ENCODE data around the gene CELSR1. TPM values are rescaled to one million over a fixed set of nuclear protein-coding genes. Genes with fewer than 3 reads are reported as not detected.

CELSR1 gene
- total and polyA plus RNA-seq, 2 donors (not counting 1 experiment from before 2014, with no cell fraction given) = 0.07 to 1.8 TPM

DNA sequence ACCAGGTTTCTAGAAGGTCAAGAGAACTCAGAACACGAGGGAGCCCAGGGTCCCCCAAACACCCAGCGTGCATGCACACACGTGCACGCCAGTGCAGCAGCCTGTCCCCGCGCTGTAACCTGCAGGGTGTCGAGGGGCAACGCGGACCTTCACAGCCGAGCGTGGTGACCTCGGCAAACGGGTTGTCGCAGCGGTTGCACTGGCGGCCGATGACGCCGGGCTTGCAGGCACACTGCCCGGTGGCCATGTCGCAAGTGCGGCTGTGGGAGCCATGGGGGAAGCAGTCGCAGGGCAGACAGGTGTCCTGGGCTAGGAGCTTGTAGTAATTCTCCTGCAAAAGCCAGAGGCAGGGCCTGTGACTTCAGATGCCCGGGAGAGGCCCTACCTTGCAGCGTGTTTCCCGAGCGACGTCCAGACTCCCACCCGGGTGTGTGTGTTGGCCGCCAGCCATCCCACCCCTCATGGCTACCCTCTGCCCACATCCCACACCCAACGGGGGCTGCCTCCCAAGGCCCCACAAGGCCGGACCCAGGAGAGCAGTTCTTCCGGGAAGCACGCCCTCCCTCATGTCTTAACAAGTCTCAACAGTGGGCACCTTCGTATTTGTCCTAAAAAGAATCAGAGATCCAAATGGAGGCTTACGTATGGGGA is 145.8 kb downstream of the CELSR1 start:
- Histone ChIP-seq H3K79me2 (ENCODE audit: control insufficient read depth, insufficient read depth, low read length) (no peaks in the 10 kb centered on the region), H3K4me3 (replicated peaks in 1 of 4; ENCODE audit: control extremely low read depth in 1 of 4, insufficient read depth in 1 of 4, low read depth in 3 of 4, low read length in 4 of 4) (no peak overlapping the region), H4K20me1 (ENCODE audit: control insufficient read depth, extremely low read depth, insufficient read depth, low read length) (no peaks in the 10 kb centered on the region), H3K4me1 (ENCODE audit: control insufficient read depth, extremely low read depth, insufficient read depth, low read length) (no peaks in the 10 kb centered on the region), H2AFZ (ENCODE audit: low read length) (no peak overlapping the region), H3K9me3 (ENCODE audit: control insufficient read depth, insufficient read depth, low read depth, low read length) (no peaks in the 10 kb centered on the region), H3K27ac (ENCODE audit: insufficient read depth, low read length) (no peak overlapping the region), H3K4me2 (ENCODE audit: extremely low read depth, insufficient read depth, low read length) (no peak overlapping the region), H3K36me3 (ENCODE audit: control insufficient read depth, insufficient read depth, low read length) (no peaks in the 10 kb centered on the region), H3K9ac (ENCODE audit: insufficient read depth, low read length) (no peak overlapping the region), H3K27me3 (ENCODE audit: control insufficient read depth, insufficient read depth, low read length) (no peaks in the 10 kb centered on the region)
- DNase-seq (ENCODE audit: low read depth in 2 of 2) = no peak
- TF ChIP-seq EZH2 (IDR thresholded peaks at IDR 0.05; ENCODE audit: low read length, missing control alignments) = no peak
- TF ChIP-seq, protein P1, sequence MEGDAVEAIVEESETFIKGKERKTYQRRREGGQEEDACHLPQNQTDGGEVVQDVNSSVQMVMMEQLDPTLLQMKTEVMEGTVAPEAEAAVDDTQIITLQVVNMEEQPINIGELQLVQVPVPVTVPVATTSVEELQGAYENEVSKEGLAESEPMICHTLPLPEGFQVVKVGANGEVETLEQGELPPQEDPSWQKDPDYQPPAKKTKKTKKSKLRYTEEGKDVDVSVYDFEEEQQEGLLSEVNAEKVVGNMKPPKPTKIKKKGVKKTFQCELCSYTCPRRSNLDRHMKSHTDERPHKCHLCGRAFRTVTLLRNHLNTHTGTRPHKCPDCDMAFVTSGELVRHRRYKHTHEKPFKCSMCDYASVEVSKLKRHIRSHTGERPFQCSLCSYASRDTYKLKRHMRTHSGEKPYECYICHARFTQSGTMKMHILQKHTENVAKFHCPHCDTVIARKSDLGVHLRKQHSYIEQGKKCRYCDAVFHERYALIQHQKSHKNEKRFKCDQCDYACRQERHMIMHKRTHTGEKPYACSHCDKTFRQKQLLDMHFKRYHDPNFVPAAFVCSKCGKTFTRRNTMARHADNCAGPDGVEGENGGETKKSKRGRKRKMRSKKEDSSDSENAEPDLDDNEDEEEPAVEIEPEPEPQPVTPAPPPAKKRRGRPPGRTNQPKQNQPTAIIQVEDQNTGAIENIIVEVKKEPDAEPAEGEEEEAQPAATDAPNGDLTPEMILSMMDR (conservative IDR thresholded peaks at IDR 0.05 in 1 of 2, IDR thresholded peaks at IDR 0.05 in 1 of 2; ENCODE audit: low read depth in 1 of 2, low read length in 2 of 2) = no peak

DNA sequence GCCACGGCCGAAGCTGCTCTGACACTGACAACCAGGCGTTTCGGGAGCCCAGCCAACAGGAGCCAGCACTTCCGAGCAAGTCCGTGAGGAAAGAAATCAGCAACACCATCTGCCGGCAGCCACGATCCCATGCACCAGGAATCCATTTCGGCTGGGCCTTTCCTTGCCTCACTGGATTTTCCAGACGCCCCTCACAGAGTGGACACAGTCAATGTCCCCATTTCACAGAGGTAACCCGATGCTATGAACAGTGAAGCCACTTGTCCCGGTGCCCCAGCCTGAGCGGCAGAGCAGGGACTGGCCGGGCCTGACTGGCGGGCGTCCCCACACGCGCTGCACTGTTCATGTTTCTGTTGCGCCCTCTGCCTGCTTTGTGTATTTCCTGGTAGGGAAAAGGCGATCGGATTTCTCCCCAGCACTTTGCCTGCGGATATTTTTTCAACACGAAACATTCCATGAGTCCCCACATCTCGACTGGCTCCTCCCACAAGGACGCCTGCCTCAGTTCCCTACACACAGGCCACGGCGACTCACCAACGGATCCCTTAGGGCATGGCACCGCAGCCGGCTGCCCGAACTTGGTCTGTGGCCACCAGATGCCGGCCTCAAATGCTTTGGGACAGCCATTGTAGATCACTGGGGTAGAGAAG is 146.6 kb downstream of the CELSR1 start:
- DNase-seq (ENCODE audit: low read depth in 2 of 2) = peak; percentile 24 to 68
- no peaks in the 10 kb centered on the region for H3K4me1 ChIP-seq (ENCODE audit: control insufficient read depth, extremely low read depth, insufficient read depth, low read length)
- H3K4me3 ChIP-seq (replicated peaks in 1 of 4; ENCODE audit: control extremely low read depth in 1 of 4, insufficient read depth in 1 of 4, low read depth in 3 of 4, low read length in 4 of 4) = peak overlapping the region in 1 of 4 experiments; percentile 17
- H3K79me2 ChIP-seq (ENCODE audit: control insufficient read depth, insufficient read depth, low read length) = no peaks in the 10 kb centered on the region
- no peaks in the 10 kb centered on the region for H4K20me1 ChIP-seq (ENCODE audit: control insufficient read depth, extremely low read depth, insufficient read depth, low read length)
- H3K9me3 ChIP-seq (ENCODE audit: control insufficient read depth, insufficient read depth, low read depth, low read length) = no peaks in the 10 kb centered on the region
- H3K27me3 ChIP-seq (ENCODE audit: control insufficient read depth, insufficient read depth, low read length) = no peaks in the 10 kb centered on the region
- H3K4me2 ChIP-seq (ENCODE audit: extremely low read depth, insufficient read depth, low read length) = peak overlapping the region; percentile 64
- peak overlapping the region; percentile 7 for H3K9ac ChIP-seq (ENCODE audit: insufficient read depth, low read length)
- H2AFZ ChIP-seq (ENCODE audit: low read length) = peak overlapping the region; percentile 92
- TF ChIP-seq, protein P1 (conservative IDR thresholded peaks at IDR 0.05 in 1 of 2, IDR thresholded peaks at IDR 0.05 in 1 of 2; ENCODE audit: low read depth in 1 of 2, low read length in 2 of 2) = peak; percentile 57 to 68
- no peak for TF ChIP-seq EZH2 (IDR thresholded peaks at IDR 0.05; ENCODE audit: low read length, missing control alignments)
- H3K36me3 ChIP-seq (ENCODE audit: control insufficient read depth, insufficient read depth, low read length) = no peaks in the 10 kb centered on the region
- no peak overlapping the region for H3K27ac ChIP-seq (ENCODE audit: insufficient read depth, low read length)

DNA sequence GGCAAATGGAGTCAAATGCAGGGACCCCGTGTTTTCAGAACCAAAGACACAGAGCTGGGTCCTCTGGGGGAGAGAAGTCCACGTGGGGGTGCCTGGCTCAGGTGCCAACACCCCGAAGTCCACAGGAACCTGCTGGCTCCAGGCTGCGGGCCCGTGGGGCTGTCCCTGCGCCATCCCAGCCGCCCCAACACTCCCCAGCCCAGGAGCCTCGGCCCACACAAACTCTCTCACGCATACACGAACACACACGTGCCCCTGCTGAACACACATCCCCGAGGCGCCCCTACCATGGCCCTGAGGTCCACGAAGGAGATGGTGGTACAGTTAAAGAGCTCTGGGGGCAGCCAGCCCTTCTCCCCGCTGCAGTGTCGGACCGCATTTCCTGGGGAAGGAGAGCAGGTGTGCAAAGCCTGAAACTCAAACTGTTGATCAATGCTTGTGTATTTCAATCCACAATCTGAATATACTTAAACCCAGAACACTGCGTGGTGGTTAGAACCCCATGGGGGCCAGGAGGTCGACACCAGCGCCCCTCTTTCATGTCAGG is 147.2 kb downstream of the CELSR1 start:
- Histone ChIP-seq H3K27me3 (ENCODE audit: control insufficient read depth, insufficient read depth, low read length) (no peaks in the 10 kb centered on the region), H4K20me1 (ENCODE audit: control insufficient read depth, extremely low read depth, insufficient read depth, low read length) (no peaks in the 10 kb centered on the region), H3K36me3 (ENCODE audit: control insufficient read depth, insufficient read depth, low read length) (no peaks in the 10 kb centered on the region), H3K4me3 (replicated peaks in 1 of 4; ENCODE audit: control extremely low read depth in 1 of 4, insufficient read depth in 1 of 4, low read depth in 3 of 4, low read length in 4 of 4) (no peak overlapping the region), H2AFZ (ENCODE audit: low read length) (peak overlapping the region; percentile 24), H3K9me3 (ENCODE audit: control insufficient read depth, insufficient read depth, low read depth, low read length) (no peaks in the 10 kb centered on the region), H3K9ac (ENCODE audit: insufficient read depth, low read length) (no peak overlapping the region), H3K4me1 (ENCODE audit: control insufficient read depth, extremely low read depth, insufficient read depth, low read length) (no peaks in the 10 kb centered on the region), H3K79me2 (ENCODE audit: control insufficient read depth, insufficient read depth, low read length) (no peaks in the 10 kb centered on the region), H3K27ac (ENCODE audit: insufficient read depth, low read length) (no peak overlapping the region), H3K4me2 (ENCODE audit: extremely low read depth, insufficient read depth, low read length) (peak overlapping the region; percentile 37)
- TF ChIP-seq, protein P1 (conservative IDR thresholded peaks at IDR 0.05 in 1 of 2, IDR thresholded peaks at IDR 0.05 in 1 of 2; ENCODE audit: low read depth in 1 of 2, low read length in 2 of 2) = no peak
- TF ChIP-seq EZH2 (IDR thresholded peaks at IDR 0.05; ENCODE audit: low read length, missing control alignments) = no peak
- no peak for DNase-seq (ENCODE audit: low read depth in 2 of 2)
